NCI-H526 treated with DMSO at 0.1 percent for 48 hours (cell line): ENCODE data around the gene GPBP1L1.

Experiments used
- DNase-seq: peaks from one replicate; lab custom pipeline; 2025; lab: John Stamatoyannopoulos, UW

Gene GPBP1L1

DNA sequence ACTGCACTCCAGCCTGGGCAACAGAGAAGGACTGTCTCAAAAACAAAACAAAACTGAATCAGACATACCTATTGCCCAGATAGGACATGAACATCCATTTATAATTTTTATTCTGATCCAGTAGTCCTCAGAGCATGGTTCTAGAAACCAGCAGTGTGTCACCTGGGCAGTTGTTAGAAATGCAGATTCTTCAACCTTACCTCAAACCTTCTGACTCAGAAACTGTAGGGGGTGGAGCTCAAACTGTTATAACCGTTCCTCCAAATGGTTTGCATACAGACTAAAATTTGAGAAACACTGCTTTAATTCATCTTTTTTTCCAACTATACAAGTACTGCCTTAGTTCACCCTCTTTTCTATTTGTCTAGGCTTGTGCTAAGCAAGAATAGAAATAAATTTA, 96.5 kb downstream of the GPBP1L1 start:
- DNase-seq = peak; percentile 17

DNA sequence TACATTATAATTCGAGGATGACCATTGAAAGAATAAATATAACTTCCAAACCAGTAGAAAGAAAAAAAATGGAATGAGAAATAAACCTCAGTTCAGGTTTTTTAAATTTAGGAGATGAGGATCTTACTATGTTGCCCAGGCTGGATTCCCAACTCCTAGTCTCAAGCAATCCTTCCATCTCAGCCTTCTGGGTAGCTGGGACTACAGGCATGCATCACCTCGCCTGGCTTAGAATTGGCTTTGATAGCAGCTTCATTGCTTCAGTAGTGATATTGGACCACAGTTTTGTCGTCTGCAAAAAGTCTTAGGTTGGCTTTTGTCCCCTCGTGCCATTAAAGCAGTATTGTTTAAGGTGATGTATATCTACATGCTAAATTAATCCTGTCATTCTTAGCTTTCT, 99.6 kb downstream of the GPBP1L1 start:
- no peak for DNase-seq

DNA sequence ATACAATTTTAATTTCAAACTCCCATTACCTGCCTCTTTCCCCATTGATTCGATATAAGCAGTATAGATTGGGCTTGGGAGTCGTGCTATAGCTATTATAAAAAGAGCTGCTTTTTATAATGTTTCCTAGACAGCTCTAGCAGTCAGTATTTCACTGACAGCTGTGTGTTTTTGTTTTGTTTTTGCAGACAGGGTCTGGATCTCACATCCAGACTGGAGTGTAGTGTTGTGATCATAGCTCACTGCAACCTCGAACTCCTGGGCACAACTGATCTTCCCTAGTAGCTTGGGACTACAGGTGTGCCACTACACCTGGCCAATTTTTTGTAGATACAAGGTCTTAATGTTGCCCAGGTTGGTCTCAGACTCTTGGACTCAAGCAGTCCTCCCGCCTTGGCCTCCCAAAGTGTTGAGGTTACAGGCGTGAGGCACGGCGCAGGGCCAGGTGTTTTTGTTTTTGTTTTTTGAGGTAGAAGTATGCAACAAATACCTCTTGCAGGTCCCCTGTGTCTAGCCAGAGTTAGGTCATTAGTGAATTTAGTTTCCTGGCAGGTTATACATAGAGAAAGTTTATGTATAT, 100.7 kb downstream of the GPBP1L1 start:
- no peak for DNase-seq

DNA sequence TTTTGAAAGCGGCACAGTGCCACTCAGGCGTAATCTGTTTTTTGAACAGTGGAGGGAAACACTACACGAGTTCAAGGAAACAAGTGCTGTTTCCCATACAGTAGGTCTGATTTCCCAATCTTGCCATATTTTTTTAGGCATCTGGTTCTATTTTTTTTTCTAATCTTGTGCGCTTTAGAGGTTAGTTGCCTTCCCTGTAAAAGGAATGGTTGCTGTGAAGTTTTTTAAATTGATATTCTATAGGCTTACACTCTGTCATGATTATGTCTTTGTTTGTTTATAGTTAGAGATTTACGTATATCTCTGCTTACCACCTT, 101.3 kb downstream of the GPBP1L1 start:
- no peak for DNase-seq

DNA sequence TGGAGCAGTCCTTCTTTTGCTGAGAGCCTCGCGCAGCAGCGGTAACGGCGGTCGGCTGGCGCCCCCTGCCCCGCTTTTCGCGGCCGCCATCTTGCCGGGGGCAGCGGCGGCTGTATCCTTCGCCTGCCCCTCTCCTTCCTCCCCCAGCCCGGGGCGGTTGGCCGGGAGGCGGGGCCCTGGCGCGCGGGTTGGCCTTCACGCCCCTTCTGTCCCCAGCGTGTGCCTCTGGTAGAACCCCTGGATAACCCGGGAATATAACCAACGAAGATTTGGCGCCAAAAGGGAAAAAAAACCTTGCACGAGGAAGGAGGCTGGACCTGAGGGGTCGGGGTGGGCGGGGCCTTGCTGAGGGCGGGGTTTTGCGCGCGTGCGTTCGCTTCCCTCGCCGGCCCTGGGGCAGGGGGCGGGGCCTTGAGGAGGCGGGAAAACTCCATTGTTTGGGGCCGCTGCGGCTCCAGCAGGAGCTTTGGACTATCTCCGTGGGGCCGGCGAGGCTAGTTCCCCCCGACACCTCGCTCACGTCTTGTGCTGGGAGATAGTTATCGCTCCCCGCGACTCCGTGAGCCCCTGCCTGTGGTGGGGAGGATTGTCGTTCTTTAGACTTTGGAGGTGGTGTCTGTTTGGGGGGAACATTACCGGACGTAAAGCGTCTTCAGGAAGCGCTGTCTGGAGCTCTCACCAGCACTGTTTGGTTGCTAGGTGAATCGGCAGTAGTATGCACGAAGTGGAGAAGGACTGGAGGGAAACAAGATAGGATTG, 101.8 kb downstream of the GPBP1L1 start:
- DNase-seq = peak; percentile 92

DNA sequence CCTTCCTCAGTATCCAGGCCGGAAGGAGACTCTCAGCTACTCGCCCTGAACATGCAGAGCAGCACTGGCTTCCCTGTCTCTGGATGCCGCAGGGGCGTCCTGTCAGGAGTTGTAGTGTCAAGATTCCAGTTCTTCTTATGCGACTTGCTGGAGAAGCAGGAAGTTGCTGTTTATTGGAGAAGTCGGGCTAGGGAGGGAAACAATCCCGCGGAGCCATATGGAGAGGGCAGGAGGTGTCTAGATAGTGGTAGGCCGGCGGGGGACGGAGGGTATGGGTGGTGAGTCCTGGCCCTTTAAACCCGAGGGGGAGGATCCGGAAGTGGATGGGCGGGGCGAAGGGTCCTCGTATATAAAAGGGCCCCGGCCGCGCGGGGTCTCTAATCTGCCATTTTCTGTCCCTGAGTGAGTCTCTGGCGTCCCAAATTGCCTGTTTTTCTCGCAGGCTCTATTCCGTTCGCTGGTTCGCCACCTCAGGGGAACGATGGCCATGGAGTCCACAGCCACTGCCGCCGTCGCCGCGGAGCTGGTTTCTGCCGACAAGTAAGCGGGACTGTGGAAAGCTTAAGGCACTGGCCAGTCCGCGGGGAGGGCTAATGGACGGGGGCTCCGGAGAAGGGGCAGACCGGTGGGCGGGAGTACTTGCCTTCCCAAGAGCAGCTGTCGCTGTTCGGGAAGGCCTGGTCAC, 102.5 kb downstream of the GPBP1L1 start, which contains the start of gene NASP:
TSS of gene NASP (plus strand) at position 376 of the 685 bp plus-strand sequence. CDS start at position 482, 106 bp downstream.
- DNase-seq = peak; percentile 87

DNA sequence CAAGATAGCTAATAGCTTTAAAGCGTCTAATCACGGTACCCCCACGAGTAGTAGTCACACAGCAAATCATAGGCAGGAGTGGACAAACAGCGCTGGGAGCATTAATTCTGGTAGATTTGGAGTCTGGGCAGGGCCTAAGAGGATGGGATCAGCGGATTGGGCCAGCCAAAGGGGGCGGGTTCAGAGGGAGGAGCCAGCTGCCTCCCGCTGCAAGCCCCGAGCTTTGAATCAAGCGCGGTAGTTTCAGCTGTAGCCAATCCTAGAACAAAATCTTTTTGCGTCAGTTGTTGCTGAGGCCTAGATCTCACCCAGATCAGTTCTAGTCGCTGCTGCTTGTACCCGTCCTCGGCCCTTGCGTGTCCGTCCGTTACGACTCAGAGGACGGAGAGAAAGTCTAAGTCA, 103.1 kb downstream of the GPBP1L1 start:
- peak; percentile 99 for DNase-seq
